Left colon (tissue), 2 donors: Measurements from ENCODE around the gene BOD1. TPM values are rescaled to one million over a fixed set of nuclear protein-coding genes. Genes with fewer than 3 reads are reported as not detected.

Source experiments
- ATAC-seq: fragments of 200-7000 bp; cut with Tn5 transposase; one replicate; pipeline ENCODE4 v1.9.1; 2020; ENCODE audit warnings: mild to moderate bottlenecking, moderate library complexity
- DNase-seq, 2 donors: peaks; one replicate each; pipeline ENCODE4 v3.0.0-alpha.2; 2020
- intact Hi-C, 2 donors: fragments of 100-400 bp; cut with DNase I in 1 of 2; cut with micrococcal nuclease in 1 of 2; formaldehyde crosslinking; loops; one replicate each; pipeline versions ENCODE4 v1.11.2 to v1.14.0; 2022; cut with DNase I, micrococcal nuclease
- total RNA-seq, 2 donors: library from RNA; stranded (reverse); fragmentation: NEBNext Ultra II Directional; extraction: Animal tissue kit (Norgen Biotek cat#: 25700); gene quantifications; one replicate each; pipeline ENCODE4 v1.2.1, GENCODE V29; 2021
- donor health status: DM: no; HTN: no; CAD: no.
- donor health status: DM: yes; HTN: yes; CAD: no.

Gene BOD1
- total RNA-seq, 2 donors from 2014 or later: 22.5 to 23.8 TPM

- intact Hi-C loops: loop anchor here in 1 of 2 donors (10.0 kb wide), 1 partner anchor 691 kb away; no protein-coding TSS in a partner anchor
- DNase-seq: no peak
- no peak for ATAC-seq
Observed at GRCh38 chr5:173623789-173624188, 7.3 kb upstream of the BOD1 start.

DNA sequence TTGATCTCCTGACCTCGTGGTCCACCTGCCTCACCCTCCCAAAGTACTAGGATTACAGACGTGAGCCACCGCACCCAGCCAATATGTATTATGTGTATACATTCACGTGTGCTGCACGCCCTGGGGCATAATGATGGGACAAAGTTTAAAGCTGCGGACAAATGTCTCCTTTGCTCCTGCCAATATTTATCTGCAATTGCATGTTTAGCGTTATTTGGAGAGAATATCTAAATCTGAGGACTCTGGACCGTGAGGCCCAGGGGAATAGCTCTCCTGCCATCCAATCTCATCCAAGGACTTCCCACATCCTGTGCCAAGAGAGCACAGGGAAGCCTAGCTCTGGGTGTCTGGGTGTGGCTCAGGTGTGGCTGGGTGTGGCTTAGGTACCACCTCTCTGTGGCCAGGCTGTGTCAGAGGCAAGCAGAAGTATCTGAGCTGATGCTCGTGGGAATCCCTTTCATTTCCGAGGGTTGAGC lies 6.9 kb upstream of the BOD1 start:
- intact Hi-C loops: loop anchor here in 1 of 2 donors (10.0 kb wide), 1 partner anchor 691 kb away; no protein-coding TSS in a partner anchor
- peak; percentile 95 for ATAC-seq
- DNase-seq: peak; percentile 61 to 73

GRCh38 chr5:173622183-173623047 lies 6.0 kb upstream of the BOD1 start:
- ATAC-seq (no peak), DNase-seq (no peak)
- intact Hi-C loops: loop anchor here in 1 of 2 donors (10.0 kb wide), 1 partner anchor 692 kb away; no protein-coding TSS in a partner anchor

DNA sequence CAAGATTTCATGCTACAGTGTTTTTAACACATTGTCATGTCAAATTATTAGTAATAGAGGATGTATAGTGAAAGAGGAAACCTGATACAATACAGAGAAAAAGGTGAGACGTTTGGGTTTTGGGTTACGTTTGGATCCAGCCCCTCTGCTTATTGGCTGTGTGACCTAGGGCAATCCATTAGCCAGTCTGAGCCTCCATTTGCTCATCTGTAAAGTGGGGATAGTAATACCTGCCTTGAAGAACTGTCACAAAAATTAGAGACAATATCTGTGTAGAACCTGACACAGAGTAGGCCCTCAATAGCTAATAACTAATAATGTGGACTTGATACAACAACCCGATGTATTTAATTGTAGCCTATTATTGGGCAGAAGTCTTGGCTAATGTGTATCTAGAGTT lies 4.3 kb upstream of the BOD1 start:
- DNase-seq (no peak), ATAC-seq (no peak)
- intact Hi-C loops: loop anchor here in 1 of 2 donors (10.0 kb wide), 1 partner anchor 694 kb away; no protein-coding TSS in a partner anchor

DNA sequence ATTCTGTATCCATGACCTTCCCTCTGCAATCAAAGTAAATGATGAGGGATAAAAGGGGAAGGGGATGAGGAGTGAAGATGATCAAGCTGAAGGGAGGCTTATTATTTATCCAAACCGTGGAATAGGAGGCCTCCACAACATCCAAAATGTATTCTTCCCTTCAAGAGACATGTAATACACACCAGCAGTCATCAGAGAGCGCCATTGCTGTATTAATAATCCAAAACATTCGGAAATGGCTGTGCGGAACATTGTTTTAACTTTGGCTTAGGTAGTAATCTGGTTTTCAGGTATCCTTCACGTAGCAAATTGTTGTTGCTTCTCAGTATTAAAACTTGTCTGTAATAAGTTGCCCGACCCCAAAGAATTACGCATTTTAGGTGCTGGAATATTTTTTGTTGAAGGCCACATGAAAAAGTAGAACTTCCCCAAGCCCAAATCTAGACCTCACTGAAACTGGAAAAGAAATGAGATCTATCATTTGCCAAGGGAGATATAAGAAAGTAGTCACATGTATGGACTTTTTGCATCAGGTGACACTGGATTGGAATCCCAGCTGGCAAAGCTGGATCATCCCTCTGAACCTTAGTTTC lies 2.6 kb upstream of the BOD1 start:
- intact Hi-C loops: loop anchor here in 1 of 2 donors (2.0 kb wide), 1 partner anchor 354 kb away; no protein-coding TSS in a partner anchor
- ATAC-seq (no peak), DNase-seq (peak in 1 of 2 donors; percentile 43)

DNA sequence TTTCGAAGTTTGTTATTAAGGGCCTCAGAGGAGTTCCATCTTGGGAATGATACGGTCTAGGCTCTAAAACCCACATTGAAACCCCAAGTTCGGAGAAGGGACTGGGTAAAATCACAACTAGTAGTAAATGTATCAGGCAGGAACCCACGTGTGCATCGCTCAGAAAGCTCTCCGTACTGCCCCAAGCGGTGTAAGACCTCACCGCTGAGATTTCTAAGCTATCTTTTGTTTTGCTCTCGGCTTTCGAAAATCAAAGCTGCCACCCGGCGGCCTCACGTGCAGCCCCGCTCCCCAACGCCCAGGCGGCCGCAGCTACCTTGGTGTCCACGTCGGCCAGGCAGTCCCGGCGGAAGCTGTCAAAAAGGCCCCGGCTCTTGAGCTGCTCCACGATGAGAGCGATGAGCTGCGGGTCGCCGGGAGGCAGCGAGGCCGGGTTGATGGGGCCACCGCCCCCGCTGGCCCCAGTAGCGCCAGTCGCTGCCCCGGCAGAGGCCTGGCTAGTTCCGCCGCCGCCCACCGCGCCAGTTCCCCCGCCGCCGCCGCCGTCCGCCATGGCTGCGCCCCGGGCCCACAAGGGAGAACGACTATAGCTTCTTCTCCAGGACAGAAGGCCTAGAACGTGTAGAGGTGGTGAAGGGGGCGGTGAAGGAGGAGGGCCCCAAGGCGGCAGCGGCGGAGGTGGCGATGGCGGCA lies 420 bp downstream of the BOD1 start:
- DNase-seq: peak; percentile 53 to 77
- peak; percentile 76 for ATAC-seq
- intact Hi-C loops: no loop called here

DNA sequence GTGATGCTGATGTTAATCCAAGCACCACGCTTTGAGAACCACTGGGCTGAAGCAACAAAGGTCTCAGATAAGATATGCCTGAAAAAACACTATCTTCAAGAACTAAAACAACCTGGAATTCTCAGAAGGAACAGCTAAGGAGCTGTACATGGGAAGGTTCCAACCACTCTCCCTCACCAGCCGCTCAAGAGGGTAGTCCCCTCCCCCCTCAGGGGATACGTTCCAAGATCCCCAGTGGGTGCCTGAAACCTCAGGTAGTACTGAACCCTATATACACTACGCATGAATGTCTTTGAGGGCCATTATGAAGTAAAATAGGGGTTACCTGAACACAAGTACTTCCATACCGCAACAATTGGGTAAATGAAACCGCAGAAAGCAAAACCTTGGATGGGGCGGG lies 1.9 kb downstream of the BOD1 start:
- ATAC-seq (no peak), DNase-seq (no peak)
- intact Hi-C loops: no loop called here

DNA sequence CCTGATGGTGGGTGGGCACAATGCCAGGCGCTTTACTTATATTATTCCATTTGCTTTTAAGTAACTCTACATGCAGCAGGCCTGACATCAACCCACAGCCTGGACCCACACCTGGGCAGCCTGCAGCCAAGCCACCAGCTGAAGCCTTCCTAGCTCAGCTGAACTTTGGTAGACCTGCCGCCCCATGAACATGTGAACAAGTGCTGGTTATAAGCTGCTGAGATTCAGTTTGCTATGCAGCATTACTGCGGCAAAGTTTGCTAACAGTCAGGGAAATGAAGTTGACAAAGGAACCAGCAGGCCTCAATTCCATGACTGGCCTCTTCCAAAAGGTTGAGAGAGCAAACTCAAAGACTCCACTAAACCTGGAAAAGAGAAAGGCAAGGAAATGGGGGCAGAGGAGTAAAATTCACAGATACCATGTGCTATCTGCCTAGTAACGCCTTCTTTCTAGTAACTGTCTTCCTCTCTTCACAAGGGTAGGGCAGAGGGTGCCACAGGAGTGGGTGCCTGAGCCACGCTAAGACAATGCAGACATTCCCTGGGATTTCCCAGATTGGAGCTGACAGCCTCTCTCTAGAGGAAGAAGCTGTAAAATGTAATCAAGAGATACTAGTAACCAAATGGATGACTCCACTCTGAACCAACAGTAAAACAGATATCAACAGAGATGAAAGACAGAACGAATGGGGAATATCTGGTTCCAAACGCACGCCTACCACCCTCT lies 2.9 kb downstream of the BOD1 start:
- DNase-seq (no peak), ATAC-seq (no peak)
- intact Hi-C loops: no loop called here

DNA sequence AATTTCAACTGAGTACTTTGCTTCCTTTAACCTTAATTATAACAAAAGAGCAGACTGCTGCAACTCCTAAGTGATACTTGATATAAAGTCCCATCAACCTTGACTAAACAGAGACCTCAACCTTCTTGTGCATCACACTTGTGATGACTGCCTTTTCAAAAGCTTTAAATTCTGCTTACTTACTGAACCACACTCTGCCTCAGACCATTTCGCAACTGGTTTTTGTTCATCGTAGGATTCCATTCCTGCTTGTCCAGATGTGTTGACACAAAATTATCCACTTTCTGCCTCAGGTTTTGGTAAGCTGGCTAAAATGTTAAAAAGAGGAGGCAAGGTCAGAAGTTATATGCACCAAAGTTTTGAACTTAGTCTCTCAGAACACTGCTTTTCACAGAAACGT lies 3.5 kb downstream of the BOD1 start:
- intact Hi-C loops: no loop called here
- no peak for ATAC-seq
- DNase-seq: no peak

- intact Hi-C loops: no loop called here
- DNase-seq: no peak
- ATAC-seq: no peak
Observed at GRCh38 chr5:173611706-173612105, 4.7 kb downstream of the BOD1 start.

DNA sequence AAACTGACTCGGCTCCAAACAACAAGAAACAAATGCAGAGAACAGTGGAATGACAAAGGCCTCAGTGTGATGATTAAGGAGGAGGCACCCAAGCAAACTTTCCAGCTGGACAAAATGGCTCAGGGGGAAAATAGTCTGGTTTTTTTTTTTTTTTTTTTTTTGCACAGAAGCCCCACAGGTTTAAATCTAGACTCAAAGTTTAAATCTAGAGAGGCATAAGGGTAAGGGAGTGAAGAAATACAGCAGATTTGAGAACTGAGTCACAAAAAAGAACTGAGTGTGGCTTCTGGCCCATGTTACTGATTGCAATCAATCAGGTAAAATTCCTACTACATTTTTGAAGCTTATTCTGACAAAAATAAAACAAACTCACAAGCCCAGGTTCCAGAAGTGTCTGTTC lies 12.3 kb downstream of the BOD1 start:
- intact Hi-C loops: no loop called here
- DNase-seq (no peak), ATAC-seq (no peak)

DNA sequence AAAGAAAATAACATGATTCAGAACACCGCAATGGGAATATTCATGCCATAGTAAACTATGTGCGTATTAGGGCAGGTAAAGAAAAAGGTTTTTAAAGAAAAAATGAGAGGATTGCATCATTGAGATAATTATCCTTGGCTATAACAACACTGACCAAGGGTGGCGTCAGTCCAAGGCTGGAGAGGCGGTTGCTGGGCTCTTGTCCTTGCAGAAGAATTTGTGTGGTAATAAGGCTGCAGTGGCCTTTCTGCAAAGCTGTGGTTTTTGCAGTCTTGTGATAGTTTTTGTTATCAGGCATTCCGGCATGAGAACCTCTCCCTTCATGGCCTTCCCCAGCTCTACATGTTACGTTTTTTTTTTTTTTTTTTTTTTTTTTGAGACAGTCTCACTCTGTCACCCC lies 14.0 kb downstream of the BOD1 start:
- DNase-seq (no peak), ATAC-seq (no peak)
- intact Hi-C loops: no loop called here

- ATAC-seq (no peak), DNase-seq (no peak)
- intact Hi-C loops: no loop called here
Observed at GRCh38 chr5:173598686-173599085, 17.8 kb downstream of the BOD1 start.

DNA sequence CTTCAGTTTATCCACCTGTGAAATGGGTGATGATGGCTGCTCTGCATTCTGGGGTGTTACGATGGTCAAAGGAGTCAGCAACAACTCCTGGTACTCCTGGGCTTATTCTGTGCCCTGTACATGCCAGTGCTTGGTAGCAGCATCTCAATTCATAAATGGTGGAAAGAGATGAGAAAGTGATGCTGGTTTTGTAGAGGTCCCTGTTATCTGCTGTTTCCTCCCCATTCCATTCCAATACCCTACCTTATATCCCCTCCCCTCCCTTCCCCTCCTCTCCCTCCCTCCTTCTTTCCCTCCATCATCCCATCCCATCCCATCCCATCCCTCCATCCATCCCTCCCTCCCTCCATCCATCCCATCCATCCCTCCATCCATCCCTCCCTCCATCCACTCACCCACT lies 19.1 kb downstream of the BOD1 start:
- intact Hi-C loops: no loop called here
- DNase-seq: no peak
- ATAC-seq: no peak

DNA sequence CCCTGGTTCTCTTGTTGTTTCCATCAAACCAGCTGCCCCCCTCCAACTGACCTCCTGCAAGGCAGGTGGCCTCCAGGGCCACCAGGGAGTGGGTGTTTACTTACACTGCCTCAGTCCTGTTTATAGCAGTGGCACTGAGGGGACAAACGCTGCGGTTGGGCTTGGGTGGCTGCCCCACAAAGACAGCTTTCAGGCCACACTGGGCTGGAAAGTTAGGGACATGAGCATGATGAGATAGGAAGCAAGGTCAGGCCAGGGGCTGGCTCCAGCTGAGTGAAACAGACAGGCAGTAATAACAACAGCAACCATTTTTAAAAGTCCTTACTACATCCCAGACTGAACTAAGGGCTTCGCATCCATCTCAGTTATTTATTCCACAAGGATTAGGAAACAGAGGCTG lies 20.6 kb downstream of the BOD1 start:
- no peak for DNase-seq
- intact Hi-C loops: no loop called here
- ATAC-seq: no peak

GRCh38 chr5:173594061-173594460 lies 22.4 kb downstream of the BOD1 start:
- ATAC-seq (no peak), DNase-seq (no peak)
- intact Hi-C loops: no loop called here

GRCh38 chr5:173592050-173592669 lies 24.3 kb downstream of the BOD1 start:
- intact Hi-C loops: no loop called here
- ATAC-seq: no peak
- no peak for DNase-seq

GRCh38 chr5:173591056-173591514 lies 25.4 kb downstream of the BOD1 start:
- no peak for ATAC-seq
- intact Hi-C loops: no loop called here
- no peak for DNase-seq
